Suppressor macrophage treated with lipopolysaccharide for 4 hours (primary cell): ENCODE data around the gene CPNE2.
"Not testable (repeated sequence)": the region's sequence is repeated elsewhere in the genome, so short reads cannot be mapped to it uniquely, and the experiment has no call there.

Source experiments
- DNase-seq: peaks from one replicate; pipeline ENCODE4 v3.0.0-alpha.2; 2020

The CPNE2 gene

GRCh38 chr16:57070424-57070823 lies 22.0 kb upstream of the CPNE2 start:
- DNase-seq = no peak

- DNase-seq = peak; percentile 43
Observed at GRCh38 chr16:57071081-57071732, 21.2 kb upstream of the CPNE2 start.

GRCh38 chr16:57071831-57072582 lies 20.4 kb upstream of the CPNE2 start:
- DNase-seq = no peak

- no peak for DNase-seq
Observed at GRCh38 chr16:57072616-57073275, 19.6 kb upstream of the CPNE2 start.

GRCh38 chr16:57077714-57078113 lies 14.7 kb upstream of the CPNE2 start:
- no peak for DNase-seq

- DNase-seq = no peak
Observed at GRCh38 chr16:57081744-57082143, 10.6 kb upstream of the CPNE2 start.

- DNase-seq = no peak
Observed at GRCh38 chr16:57082664-57083063, 9.7 kb upstream of the CPNE2 start.

- no peak for DNase-seq
Observed at GRCh38 chr16:57083485-57084126, 8.8 kb upstream of the CPNE2 start.

- DNase-seq = peak; percentile 85
Observed at GRCh38 chr16:57084257-57084770, 8.1 kb upstream of the CPNE2 start.

GRCh38 chr16:57084996-57085395 lies 7.4 kb upstream of the CPNE2 start:
- DNase-seq = no peak

- DNase-seq = no peak
Observed at GRCh38 chr16:57087003-57087402, 5.4 kb upstream of the CPNE2 start.

- DNase-seq = no peak
Observed at GRCh38 chr16:57089406-57089805, 3.0 kb upstream of the CPNE2 start.

- DNase-seq = no peak
Observed at GRCh38 chr16:57091200-57091974, 996 bp upstream of the CPNE2 start.

- DNase-seq = peak; percentile 55
Observed at GRCh38 chr16:57092786-57093411, 516 bp downstream of the CPNE2 start.

- no peak for DNase-seq
Observed at GRCh38 chr16:57093666-57094564, 1.5 kb downstream of the CPNE2 start.

- DNase-seq = no peak
Observed at GRCh38 chr16:57094911-57095310, 2.5 kb downstream of the CPNE2 start.

- DNase-seq = no peak
Observed at GRCh38 chr16:57096192-57096591, 3.8 kb downstream of the CPNE2 start.

GRCh38 chr16:57096793-57097192 lies 4.4 kb downstream of the CPNE2 start:
- no peak for DNase-seq

- no peak for DNase-seq
Observed at GRCh38 chr16:57098188-57098841, 5.9 kb downstream of the CPNE2 start.

GRCh38 chr16:57099965-57100364 lies 7.6 kb downstream of the CPNE2 start:
- not testable (repeated sequence) for DNase-seq
